K562 (cell line): Measurements from ENCODE around the gene IL1B. TPM values are rescaled to one million over a fixed set of nuclear protein-coding genes. Genes with fewer than 3 reads are reported as not detected.

Experiments
- ARID2 ChIP-seq: fragments of 450-650 bp; IDR thresholded peaks from 2 replicates; pipeline ENCODE4 v1.6.1; 2017; ENCODE audit warnings: antibody characterized with exemption, mild to moderate bottlenecking
- CC2D1A ChIP-seq: fragments of 450-650 bp; IDR thresholded peaks from 2 replicates; pipeline ENCODE4 v1.6.1; 2017; ENCODE audit warnings: mild to moderate bottlenecking
- ETV5 ChIP-seq: sonication (generic); formaldehyde crosslinking; IDR thresholded peaks from 2 replicates; pipeline ENCODE4 v1.4.0; 2020; ENCODE audit warnings: low read depth, mild to moderate bottlenecking, missing genetic modification reagents
- GABPA ChIP-seq: fragments of 200-800 bp; sonication (Bioruptor generic); conservative IDR thresholded peaks from 2 replicates; pipeline ENCODE4 v1.6.1; 2016; ENCODE audit warnings: low read depth, missing genetic modification characterization, missing compliant biosample characterization
- KAT2B ChIP-seq: IDR thresholded peaks from one replicate; pipeline ENCODE4 v1.6.1; 2012; ENCODE audit warnings: low read depth, mild to moderate bottlenecking, control low read depth, inconsistent platforms, low read length, moderate library complexity
- NR2C2 ChIP-seq, 2 experiments: fragments of 200-800 bp in 1 of 2; sonication (Bioruptor generic) in 1 of 2; sonication (generic) in 1 of 2; formaldehyde crosslinking in 1 of 2; IDR thresholded peaks; 2 replicates each; pipeline versions ENCODE4 v1.6.1 to v1.8.0; 2016 to 2022; ENCODE audit warnings: mild to moderate bottlenecking in 1 of 2, missing compliant biosample characterization in 1 of 2, missing genetic modification characterization in 1 of 2, missing genetic modification reagents in 1 of 2
- PCBP2 ChIP-seq: fragments of 200-400 bp; formaldehyde crosslinking; IDR thresholded peaks from 2 replicates; pipeline ENCODE4 v1.6.1; 2018; ENCODE audit warnings: low read length, low read depth, mild to moderate bottlenecking, moderate library complexity; ENCODE audit not compliant: poor library complexity, severe bottlenecking
- POLR2H ChIP-seq: IDR thresholded peaks from 2 replicates; pipeline ENCODE4 v1.6.1; 2016; ENCODE audit warnings: missing genetic modification characterization, low read depth, mild to moderate bottlenecking, control low read depth, missing compliant biosample characterization, moderate library complexity
- RAD21 ChIP-seq, 2 experiments: fragments of 250-450 bp in 1 of 2; fragments of 450-650 bp in 1 of 2; sonication (Bioruptor Pico) in 1 of 2; formaldehyde crosslinking in 1 of 2; IDR thresholded peaks in 1 of 2; conservative IDR thresholded peaks in 1 of 2; 2 replicates each; pipeline versions ENCODE4 v1.4.0 to v1.8.0; 2020 to 2022; ENCODE audit warnings: mild to moderate bottlenecking in 2 of 2, moderate library complexity in 1 of 2
- SAFB2 ChIP-seq: fragments of 200-400 bp; formaldehyde crosslinking; IDR thresholded peaks from 2 replicates; pipeline ENCODE4 v1.6.1; 2018; ENCODE audit warnings: borderline replicate concordance, low read length, low read depth, moderate library complexity; ENCODE audit not compliant: severe bottlenecking
- SMARCB1 ChIP-seq: IDR thresholded peaks from 2 replicates; pipeline ENCODE4 v1.6.1; 2011; ENCODE audit warnings: improper control_type of control experiment, low read depth; ENCODE audit not compliant: insufficient read length
- STAG1 ChIP-seq: sonication (generic); formaldehyde crosslinking; IDR thresholded peaks from 2 replicates; pipeline ENCODE4 v1.5.0; 2020; ENCODE audit warnings: missing genetic modification reagents, borderline replicate concordance
- ZNF217 ChIP-seq: sonication (generic); formaldehyde crosslinking; IDR thresholded peaks from 2 replicates; pipeline ENCODE4 v1.8.0; 2022; ENCODE audit warnings: mild to moderate bottlenecking, missing genetic modification reagents
- ZNF699 ChIP-seq: fragments of 250-450 bp; sonication (Bioruptor Pico); IDR thresholded peaks from 2 replicates; pipeline ENCODE4 v1.8.0; 2021; ENCODE audit warnings: mild to moderate bottlenecking, moderate library complexity; ENCODE audit not compliant: insufficient replicate concordance
- polyA plus RNA-seq, 8 experiments: library from polyadenylated mRNA; depleted of rRNA in 4 of 8; stranded (reverse) in 5 of 8; unstranded in 3 of 8; fragments of >200 nt; fragmentation: Nextera tagmentation in 2 of 8; fragmentation: Illumina TruSeq in 1 of 8; extraction: Ambion mirVana in 2 of 8; extraction: Trizol in 1 of 8; gene quantifications; 2 replicates each; pipeline versions ENCODE4 v1.2.1 to v1.2.3, GENCODE V29; 2011 to 2014; ENCODE audit warnings: inconsistent platforms in 1 of 8, missing spikeins in 1 of 8
- total RNA-seq, 7 experiments: library from RNA; depleted of rRNA in 6 of 7; stranded (reverse); fragments of >200 nt in 6 of 7; fragmentation: Illumina TruSeq in 2 of 7; extraction: Trizol in 2 of 7; gene quantifications; 2 replicates each; pipeline versions ENCODE4 v1.2.1 to v1.2.3, GENCODE V29; 2011 to 2021; ENCODE audit warnings: low replicate concordance in 1 of 7
- TF ChIP-seq, protein P1 (sequence below): sonication (generic); formaldehyde crosslinking; IDR thresholded peaks from 2 replicates; pipeline ENCODE4 v1.8.1; 2023; ENCODE audit warnings: missing genetic modification reagents, mild to moderate bottlenecking, borderline replicate concordance
- TF ChIP-seq, protein P2 (sequence below), 2 experiments: fragments of 450-650 bp; conservative IDR thresholded peaks; 2 replicates each; pipeline ENCODE4 v1.6.1; 2017; ENCODE audit warnings: mild to moderate bottlenecking in 2 of 2, moderate library complexity in 2 of 2

IL1B gene
- total and polyA plus RNA-seq, 9 of the 15 experiments (the other 6 are each of a cell fraction or from before 2014, with no cell fraction given), result 0.29 TPM; not detected in 8

DNA sequence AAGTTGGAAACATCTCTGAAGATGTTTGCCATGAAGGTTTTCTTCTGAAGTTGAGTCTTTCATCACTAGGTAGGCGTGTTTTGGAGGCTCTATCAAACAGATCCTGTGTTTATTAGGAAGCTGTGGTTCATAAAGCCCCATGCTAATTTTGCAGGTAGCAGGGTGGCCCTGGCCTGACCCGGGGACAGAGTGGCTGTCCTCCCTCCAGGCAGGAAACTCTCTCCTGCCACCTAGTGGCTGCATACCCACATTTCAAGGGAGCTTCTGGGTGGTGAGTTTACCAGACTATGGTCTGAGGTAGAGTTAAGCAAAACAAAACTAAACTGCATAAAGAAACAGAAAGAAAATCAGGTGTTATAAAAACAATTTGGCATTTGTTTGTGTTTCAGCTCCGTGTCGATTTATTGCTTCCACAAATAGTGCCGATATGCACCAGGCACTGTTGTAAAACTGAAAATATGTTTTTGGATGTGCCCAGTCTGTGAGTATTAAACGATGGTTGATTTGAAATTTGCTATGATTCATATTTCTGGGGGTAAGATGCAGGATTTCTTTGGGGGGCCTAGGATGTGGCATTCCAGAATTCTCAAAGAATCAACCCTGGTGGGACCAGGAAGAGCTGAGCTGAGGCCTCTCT, 48.4 kb upstream of the IL1B start (continued):
- TF ChIP-seq SMARCB1 (no peak), POLR2H (tag) (no peak), KAT2B (no peak), STAG1 (peak; percentile 50; the same call in 1 of the 2 replicates), ETV5 (CRISPR knock-in tag) (peak; percentile 43; the same call in 1 of the 2 replicates), ZNF217 (CRISPR knock-in tag) (no peak), SAFB2 (no peak), NR2C2 (CRISPR knock-in tag; IDR thresholded peaks at IDR 0.05) (no peak), NR2C2 (tag; IDR thresholded peaks at IDR 0.05) (no peak), GABPA (tag) (no peak), RAD21 (CRISPR knock-in tag; conservative IDR thresholded peaks at IDR 0.05 in 1 of 2, IDR thresholded peaks at IDR 0.05 in 1 of 2) (peak; percentile 97), PCBP2 (no peak), ARID2 (peak; percentile 65; the same call in 1 of the 2 replicates), ZNF699 (CRISPR knock-in tag) (no peak), CC2D1A (peak; percentile 76; the same call in 1 of the 2 replicates)
- TF ChIP-seq, protein P1, sequence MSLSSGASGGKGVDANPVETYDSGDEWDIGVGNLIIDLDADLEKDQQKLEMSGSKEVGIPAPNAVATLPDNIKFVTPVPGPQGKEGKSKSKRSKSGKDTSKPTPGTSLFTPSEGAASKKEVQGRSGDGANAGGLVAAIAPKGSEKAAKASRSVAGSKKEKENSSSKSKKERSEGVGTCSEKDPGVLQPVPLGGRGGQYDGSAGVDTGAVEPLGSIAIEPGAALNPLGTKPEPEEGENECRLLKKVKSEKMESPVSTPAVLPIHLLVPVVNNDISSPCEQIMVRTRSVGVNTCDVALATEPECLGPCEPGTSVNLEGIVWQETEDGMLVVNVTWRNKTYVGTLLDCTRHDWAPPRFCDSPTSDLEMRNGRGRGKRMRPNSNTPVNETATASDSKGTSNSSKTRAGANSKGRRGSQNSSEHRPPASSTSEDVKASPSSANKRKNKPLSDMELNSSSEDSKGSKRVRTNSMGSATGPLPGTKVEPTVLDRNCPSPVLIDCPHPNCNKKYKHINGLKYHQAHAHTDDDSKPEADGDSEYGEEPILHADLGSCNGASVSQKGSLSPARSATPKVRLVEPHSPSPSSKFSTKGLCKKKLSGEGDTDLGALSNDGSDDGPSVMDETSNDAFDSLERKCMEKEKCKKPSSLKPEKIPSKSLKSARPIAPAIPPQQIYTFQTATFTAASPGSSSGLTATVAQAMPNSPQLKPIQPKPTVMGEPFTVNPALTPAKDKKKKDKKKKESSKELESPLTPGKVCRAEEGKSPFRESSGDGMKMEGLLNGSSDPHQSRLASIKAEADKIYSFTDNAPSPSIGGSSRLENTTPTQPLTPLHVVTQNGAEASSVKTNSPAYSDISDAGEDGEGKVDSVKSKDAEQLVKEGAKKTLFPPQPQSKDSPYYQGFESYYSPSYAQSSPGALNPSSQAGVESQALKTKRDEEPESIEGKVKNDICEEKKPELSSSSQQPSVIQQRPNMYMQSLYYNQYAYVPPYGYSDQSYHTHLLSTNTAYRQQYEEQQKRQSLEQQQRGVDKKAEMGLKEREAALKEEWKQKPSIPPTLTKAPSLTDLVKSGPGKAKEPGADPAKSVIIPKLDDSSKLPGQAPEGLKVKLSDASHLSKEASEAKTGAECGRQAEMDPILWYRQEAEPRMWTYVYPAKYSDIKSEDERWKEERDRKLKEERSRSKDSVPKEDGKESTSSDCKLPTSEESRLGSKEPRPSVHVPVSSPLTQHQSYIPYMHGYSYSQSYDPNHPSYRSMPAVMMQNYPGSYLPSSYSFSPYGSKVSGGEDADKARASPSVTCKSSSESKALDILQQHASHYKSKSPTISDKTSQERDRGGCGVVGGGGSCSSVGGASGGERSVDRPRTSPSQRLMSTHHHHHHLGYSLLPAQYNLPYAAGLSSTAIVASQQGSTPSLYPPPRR, result no peak
- TF ChIP-seq, protein P2, sequence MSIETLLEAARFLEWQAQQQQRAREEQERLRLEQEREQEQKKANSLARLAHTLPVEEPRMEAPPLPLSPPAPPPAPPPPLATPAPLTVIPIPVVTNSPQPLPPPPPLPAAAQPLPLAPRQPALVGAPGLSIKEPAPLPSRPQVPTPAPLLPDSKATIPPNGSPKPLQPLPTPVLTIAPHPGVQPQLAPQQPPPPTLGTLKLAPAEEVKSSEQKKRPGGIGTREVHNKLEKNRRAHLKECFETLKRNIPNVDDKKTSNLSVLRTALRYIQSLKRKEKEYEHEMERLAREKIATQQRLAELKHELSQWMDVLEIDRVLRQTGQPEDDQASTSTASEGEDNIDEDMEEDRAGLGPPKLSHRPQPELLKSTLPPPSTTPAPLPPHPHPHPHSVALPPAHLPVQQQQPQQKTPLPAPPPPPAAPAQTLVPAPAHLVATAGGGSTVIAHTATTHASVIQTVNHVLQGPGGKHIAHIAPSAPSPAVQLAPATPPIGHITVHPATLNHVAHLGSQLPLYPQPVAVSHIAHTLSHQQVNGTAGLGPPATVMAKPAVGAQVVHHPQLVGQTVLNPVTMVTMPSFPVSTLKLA (conservative IDR thresholded peaks at IDR 0.05), result 0 out of 4 replicates have a peak, but pooled peaks of 1 of the 2 experiments have one; percentile 26
